NB4 (cell line): ENCODE results near the gene DNMBP.
"Not testable (repeated sequence)": the region's sequence is repeated elsewhere in the genome, so short reads cannot be mapped to it uniquely, and the experiment has no call there.

ENCODE experiments used
- MYC ChIP-seq: IDR thresholded peaks from 2 replicates; pipeline ENCODE4 v1.6.1; 2011; ENCODE audit warnings: low read depth, low read length
- POLR2A ChIP-seq: IDR thresholded peaks from 2 replicates; pipeline ENCODE4 v1.6.1; 2011; ENCODE audit warnings: mild to moderate bottlenecking; ENCODE audit not compliant: insufficient read length; ENCODE audit errors: extremely low read depth
- TF ChIP-seq, protein P1 (sequence below): IDR thresholded peaks from one replicate; pipeline ENCODE4 v1.5.1; 2012; ENCODE audit warnings: low read depth, low read length

DNA sequence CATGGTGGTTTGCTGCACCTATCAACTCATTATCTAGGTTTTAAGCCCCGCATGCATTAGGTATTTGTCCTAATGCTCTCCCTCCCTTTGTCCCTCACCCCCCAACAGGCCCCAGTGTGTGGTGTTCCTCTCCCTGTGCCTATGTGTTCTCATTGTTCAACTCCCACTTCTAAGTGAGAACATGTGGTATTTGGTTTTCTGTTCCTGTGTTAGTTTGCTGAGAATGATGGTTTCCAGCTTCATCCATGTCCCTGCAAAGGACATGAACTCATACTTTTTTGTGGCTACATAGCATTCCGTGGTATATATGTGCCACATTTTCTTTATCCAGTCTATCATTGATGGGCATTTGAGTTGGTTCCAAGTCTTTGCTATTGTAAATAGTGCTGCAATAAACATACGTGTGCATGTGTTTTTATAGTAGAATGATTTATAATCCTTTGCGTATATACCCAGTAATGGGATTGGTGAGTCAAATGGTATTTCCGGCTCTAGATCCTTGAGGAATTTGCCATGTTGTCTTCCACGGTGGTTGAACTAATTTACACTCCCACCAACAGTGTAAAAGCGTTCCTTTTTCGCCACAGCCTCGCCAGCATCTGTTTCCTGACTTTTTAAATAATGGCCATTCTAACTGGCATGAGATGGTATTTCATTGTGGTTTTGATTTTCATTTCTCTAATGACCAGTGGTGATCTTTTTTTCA lies 146.1 kb downstream of the DNMBP start:
- TF ChIP-seq, protein P1, sequence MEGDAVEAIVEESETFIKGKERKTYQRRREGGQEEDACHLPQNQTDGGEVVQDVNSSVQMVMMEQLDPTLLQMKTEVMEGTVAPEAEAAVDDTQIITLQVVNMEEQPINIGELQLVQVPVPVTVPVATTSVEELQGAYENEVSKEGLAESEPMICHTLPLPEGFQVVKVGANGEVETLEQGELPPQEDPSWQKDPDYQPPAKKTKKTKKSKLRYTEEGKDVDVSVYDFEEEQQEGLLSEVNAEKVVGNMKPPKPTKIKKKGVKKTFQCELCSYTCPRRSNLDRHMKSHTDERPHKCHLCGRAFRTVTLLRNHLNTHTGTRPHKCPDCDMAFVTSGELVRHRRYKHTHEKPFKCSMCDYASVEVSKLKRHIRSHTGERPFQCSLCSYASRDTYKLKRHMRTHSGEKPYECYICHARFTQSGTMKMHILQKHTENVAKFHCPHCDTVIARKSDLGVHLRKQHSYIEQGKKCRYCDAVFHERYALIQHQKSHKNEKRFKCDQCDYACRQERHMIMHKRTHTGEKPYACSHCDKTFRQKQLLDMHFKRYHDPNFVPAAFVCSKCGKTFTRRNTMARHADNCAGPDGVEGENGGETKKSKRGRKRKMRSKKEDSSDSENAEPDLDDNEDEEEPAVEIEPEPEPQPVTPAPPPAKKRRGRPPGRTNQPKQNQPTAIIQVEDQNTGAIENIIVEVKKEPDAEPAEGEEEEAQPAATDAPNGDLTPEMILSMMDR, result not testable (repeated sequence)
- not testable (repeated sequence) for TF ChIP-seq POLR2A, MYC
